ENCODE measurements around the gene VPS39.

The VPS39 gene

DNA sequence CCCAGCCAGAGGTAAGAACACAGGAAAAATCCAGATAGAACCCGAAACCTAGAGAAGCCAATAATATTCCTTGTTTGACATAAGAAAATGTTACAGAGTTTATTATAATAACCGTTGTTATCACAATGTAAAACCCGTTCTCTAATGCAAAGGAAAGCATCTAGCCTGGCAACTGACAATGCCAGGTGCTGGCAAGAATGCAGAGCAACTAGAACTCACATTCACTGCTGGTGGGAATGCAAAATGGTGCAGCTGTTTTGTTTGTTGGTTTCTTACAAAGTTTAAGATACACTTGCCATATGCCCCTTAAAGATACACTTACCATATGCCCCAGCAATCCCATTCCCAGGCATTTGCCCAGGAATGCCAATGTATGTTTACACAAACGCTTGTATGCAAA is 23.4 kb downstream of the VPS39 start:
- Histone ChIP-seq H3K79me2 (ENCODE audit: control insufficient read depth, low read length) (no peaks in the 10 kb centered on the region), H3F3A (ENCODE audit: control insufficient read depth, insufficient read depth) (no peaks in the 10 kb centered on the region), H3K27ac (ENCODE audit: low read depth, low read length) (no peak overlapping the region), H3K27me3 (ENCODE audit: control insufficient read depth, low read length) (no peaks in the 10 kb centered on the region), H3K4me1 (ENCODE audit: control insufficient read depth, low read length) (peaks cover 5% of the 10 kb centered on the region), H4K20me1 (ENCODE audit: control insufficient read depth, insufficient read depth, low read depth, low read length) (no peaks in the 10 kb centered on the region; the same call in 1 of the 2 replicates), H3K36me3 (ENCODE audit: control insufficient read depth, low read length) (peaks cover 72% of the 10 kb centered on the region), H3K4me2 (ENCODE audit: low read length) (no peak overlapping the region), H3K9me3 (ENCODE audit: control insufficient read depth, insufficient read depth, low read length) (no peaks in the 10 kb centered on the region), H3K4me3 (ENCODE audit: low read length) (no peak overlapping the region), H3K9me2 (replicated peaks; ENCODE audit: control insufficient read depth, low read length) (no peaks in the 10 kb centered on the region)
- no peak for TF ChIP-seq EZH2phosphoT487 (IDR thresholded peaks at IDR 0.05; ENCODE audit: borderline replicate concordance, low read length)
- TF ChIP-seq, protein P1, sequence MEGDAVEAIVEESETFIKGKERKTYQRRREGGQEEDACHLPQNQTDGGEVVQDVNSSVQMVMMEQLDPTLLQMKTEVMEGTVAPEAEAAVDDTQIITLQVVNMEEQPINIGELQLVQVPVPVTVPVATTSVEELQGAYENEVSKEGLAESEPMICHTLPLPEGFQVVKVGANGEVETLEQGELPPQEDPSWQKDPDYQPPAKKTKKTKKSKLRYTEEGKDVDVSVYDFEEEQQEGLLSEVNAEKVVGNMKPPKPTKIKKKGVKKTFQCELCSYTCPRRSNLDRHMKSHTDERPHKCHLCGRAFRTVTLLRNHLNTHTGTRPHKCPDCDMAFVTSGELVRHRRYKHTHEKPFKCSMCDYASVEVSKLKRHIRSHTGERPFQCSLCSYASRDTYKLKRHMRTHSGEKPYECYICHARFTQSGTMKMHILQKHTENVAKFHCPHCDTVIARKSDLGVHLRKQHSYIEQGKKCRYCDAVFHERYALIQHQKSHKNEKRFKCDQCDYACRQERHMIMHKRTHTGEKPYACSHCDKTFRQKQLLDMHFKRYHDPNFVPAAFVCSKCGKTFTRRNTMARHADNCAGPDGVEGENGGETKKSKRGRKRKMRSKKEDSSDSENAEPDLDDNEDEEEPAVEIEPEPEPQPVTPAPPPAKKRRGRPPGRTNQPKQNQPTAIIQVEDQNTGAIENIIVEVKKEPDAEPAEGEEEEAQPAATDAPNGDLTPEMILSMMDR (IDR thresholded peaks at IDR 0.05; ENCODE audit: low read depth, low read length, poor library complexity, severe bottlenecking): no peak

DNA sequence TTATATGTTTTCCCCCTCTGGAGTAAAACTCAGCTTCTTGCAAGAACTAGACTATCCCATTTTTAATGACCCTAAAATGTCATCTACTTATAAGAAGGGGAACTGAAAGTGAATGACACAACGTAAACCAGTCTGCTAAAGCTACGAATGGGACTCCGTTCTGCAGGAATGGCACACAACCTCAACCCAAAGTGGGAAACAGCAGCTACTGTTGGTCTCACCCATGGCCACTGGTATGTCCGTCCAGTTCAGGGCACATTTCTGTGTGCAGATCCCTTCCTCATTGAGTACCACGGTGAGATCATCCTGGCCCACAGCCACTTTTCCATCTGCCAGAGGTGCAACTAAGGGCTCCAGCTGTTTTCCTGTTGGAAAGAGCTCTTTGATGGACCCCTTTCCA is 23.8 kb downstream of the VPS39 start:
- H3K4me3 ChIP-seq (ENCODE audit: low read length): no peak overlapping the region
- H3K4me2 ChIP-seq (ENCODE audit: low read length): no peak overlapping the region
- H3K27me3 ChIP-seq (ENCODE audit: control insufficient read depth, low read length): no peaks in the 10 kb centered on the region
- H3K27ac ChIP-seq (ENCODE audit: low read depth, low read length): no peak overlapping the region
- no peaks in the 10 kb centered on the region for H3K9me2 ChIP-seq (replicated peaks; ENCODE audit: control insufficient read depth, low read length)
- TF ChIP-seq, protein P1 (IDR thresholded peaks at IDR 0.05; ENCODE audit: low read depth, low read length, poor library complexity, severe bottlenecking): no peak
- no peak for TF ChIP-seq EZH2phosphoT487 (IDR thresholded peaks at IDR 0.05; ENCODE audit: borderline replicate concordance, low read length)
- H4K20me1 ChIP-seq (ENCODE audit: control insufficient read depth, insufficient read depth, low read depth, low read length): no peaks in the 10 kb centered on the region; the same call in 1 of the 2 replicates
- no peaks in the 10 kb centered on the region for H3K79me2 ChIP-seq (ENCODE audit: control insufficient read depth, low read length)
- H3K9me3 ChIP-seq (ENCODE audit: control insufficient read depth, insufficient read depth, low read length): no peaks in the 10 kb centered on the region
- H3K4me1 ChIP-seq (ENCODE audit: control insufficient read depth, low read length): peaks cover 5% of the 10 kb centered on the region
- H3K36me3 ChIP-seq (ENCODE audit: control insufficient read depth, low read length): peaks cover 74% of the 10 kb centered on the region
- no peaks in the 10 kb centered on the region for H3F3A ChIP-seq (ENCODE audit: control insufficient read depth, insufficient read depth)

DNA sequence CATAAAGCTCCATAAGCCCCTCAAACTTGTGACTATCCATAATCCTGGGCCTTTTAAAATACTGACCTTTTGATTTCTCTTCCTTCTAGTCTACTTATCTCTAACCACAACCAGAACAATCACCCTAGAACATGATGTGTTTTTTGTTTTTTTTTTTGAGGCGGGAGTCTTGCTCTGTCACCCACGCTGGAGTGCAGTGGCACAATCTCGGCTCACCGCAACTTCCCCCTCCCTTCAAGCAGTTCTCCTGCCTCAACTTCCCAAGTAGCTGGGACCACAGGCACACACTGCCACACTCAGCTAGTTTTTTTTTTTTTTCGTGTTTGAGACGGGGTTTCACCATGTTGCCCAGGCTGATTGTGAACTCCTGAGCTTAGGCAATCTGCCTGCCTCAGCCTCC is 25.1 kb downstream of the VPS39 start:
- TF ChIP-seq, protein P1 (IDR thresholded peaks at IDR 0.05; ENCODE audit: low read depth, low read length, poor library complexity, severe bottlenecking): no peak
- Histone ChIP-seq H3K4me3 (ENCODE audit: low read length) (no peak overlapping the region), H3K4me2 (ENCODE audit: low read length) (no peak overlapping the region), H3K27ac (ENCODE audit: low read depth, low read length) (no peak overlapping the region), H3K9me2 (replicated peaks; ENCODE audit: control insufficient read depth, low read length) (no peaks in the 10 kb centered on the region), H3K4me1 (ENCODE audit: control insufficient read depth, low read length) (peaks cover 5% of the 10 kb centered on the region), H3K9me3 (ENCODE audit: control insufficient read depth, insufficient read depth, low read length) (no peaks in the 10 kb centered on the region), H3K79me2 (ENCODE audit: control insufficient read depth, low read length) (no peaks in the 10 kb centered on the region), H4K20me1 (ENCODE audit: control insufficient read depth, insufficient read depth, low read depth, low read length) (no peaks in the 10 kb centered on the region; the same call in 1 of the 2 replicates), H3K27me3 (ENCODE audit: control insufficient read depth, low read length) (no peaks in the 10 kb centered on the region), H3K36me3 (ENCODE audit: control insufficient read depth, low read length) (peaks cover 73% of the 10 kb centered on the region), H3F3A (ENCODE audit: control insufficient read depth, insufficient read depth) (no peaks in the 10 kb centered on the region)
